ENCODE data around the gene EXOC1L. TPM values are rescaled to one million over a fixed set of nuclear protein-coding genes. Genes with fewer than 3 reads are reported as not detected.

The EXOC1L gene
- total RNA-seq, 4 donors from 2014 or later = not detected

DNA sequence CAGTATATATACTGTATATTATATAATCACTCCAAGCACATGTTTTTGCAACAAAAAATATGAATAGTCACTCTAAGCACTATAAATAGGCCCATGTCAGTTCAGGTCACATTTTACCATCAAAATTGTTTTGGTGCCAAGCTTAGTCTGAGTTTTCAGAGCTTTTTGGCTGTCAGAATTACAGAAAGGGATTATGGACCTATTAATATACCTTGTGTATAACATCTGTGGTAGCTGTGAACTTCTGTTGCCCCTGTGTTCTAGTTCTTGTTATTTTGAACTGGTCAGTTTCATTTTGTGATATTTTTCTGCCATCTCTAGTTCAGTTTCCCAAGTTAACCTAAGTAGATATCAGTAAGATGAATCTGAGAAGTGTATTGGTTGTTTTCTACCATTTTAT lies 56.8 kb downstream of the EXOC1L start:
- no peak overlapping the region for H3K27ac ChIP-seq
- H3K36me3 ChIP-seq = peaks cover 68% of the 10 kb centered on the region
- no peak overlapping the region for H3K4me3 ChIP-seq
- DNase-seq (ENCODE audit: low spot score in 2 of 2) = no peak
- no peaks in the 10 kb centered on the region for H3K27me3 ChIP-seq
- no peak for TF ChIP-seq POLR2AphosphoS5 (IDR thresholded peaks at IDR 0.05)
- TF ChIP-seq CTCF (IDR thresholded peaks at IDR 0.05) = no peak
- no peak for TF ChIP-seq EP300 (IDR thresholded peaks at IDR 0.05)
- no peak for TF ChIP-seq POLR2A (IDR thresholded peaks at IDR 0.05)
- H3K9me3 ChIP-seq = no peaks in the 10 kb centered on the region
- no peaks in the 10 kb centered on the region for H3K4me1 ChIP-seq

GRCh38 chr4:55879224-55879623 lies 59.6 kb downstream of the EXOC1L start:
- H3K9me3 ChIP-seq = no peaks in the 10 kb centered on the region
- WGBS = 87% methylated on average over 3 of the region's 3 CpGs
- H3K27me3 ChIP-seq = no peaks in the 10 kb centered on the region
- H3K4me3 ChIP-seq = no peak overlapping the region
- H3K36me3 ChIP-seq = peaks cover 57% of the 10 kb centered on the region
- H3K27ac ChIP-seq = no peak overlapping the region
- no peaks in the 10 kb centered on the region for H3K4me1 ChIP-seq
- no peak for DNase-seq (ENCODE audit: low spot score in 2 of 2)
- TF ChIP-seq EP300 (IDR thresholded peaks at IDR 0.05) (no peak), POLR2AphosphoS5 (IDR thresholded peaks at IDR 0.05) (no peak), CTCF (IDR thresholded peaks at IDR 0.05) (no peak), POLR2A (IDR thresholded peaks at IDR 0.05) (no peak)

- Histone ChIP-seq H3K27me3 (no peaks in the 10 kb centered on the region), H3K27ac (no peak overlapping the region), H3K4me3 (no peak overlapping the region), H3K9me3 (no peaks in the 10 kb centered on the region), H3K4me1 (no peaks in the 10 kb centered on the region), H3K36me3 (peaks cover 42% of the 10 kb centered on the region)
- DNase-seq (ENCODE audit: low spot score in 2 of 2) = no peak
- WGBS = 100% methylated on average over 3 of the region's 3 CpGs
- TF ChIP-seq POLR2A (IDR thresholded peaks at IDR 0.05) (no peak), CTCF (IDR thresholded peaks at IDR 0.05) (no peak), POLR2AphosphoS5 (IDR thresholded peaks at IDR 0.05) (no peak), EP300 (IDR thresholded peaks at IDR 0.05) (no peak)
Observed at GRCh38 chr4:55880652-55881280, 61.2 kb downstream of the EXOC1L start.

DNA sequence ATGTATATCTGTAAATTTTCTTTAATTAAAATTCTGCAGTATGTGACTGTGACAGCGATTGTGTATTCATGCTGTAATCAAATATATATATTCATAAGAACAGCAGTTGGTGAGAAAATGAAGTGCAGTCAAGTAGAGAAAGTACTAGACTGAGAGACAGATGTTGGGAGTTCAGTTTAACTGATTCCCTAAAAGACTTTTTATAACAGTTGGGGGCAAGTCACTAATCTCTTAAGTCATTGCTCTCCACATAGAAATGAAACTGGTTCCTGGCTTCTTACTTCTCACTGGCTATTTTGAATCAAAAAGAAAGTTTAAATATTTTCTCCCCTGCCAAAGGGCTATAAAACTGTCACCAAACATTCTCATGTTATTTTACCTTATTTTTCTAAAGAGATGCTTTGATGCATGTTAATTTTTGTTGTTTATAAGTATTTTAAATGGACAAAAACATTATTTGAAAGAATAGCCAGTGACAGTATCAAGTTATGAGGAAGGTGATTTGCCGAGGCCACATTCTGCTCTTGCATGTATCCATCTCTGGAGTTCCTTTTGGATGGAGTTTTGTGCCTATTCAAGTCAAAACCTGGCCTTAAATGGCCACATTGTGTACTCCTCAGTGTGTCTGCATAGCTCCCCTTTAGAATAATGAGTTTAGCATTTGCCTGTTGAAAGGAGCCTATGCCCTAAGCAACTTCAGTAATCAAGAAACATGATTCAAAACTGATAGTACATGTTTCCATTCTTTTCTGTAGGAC lies 64.7 kb downstream of the EXOC1L start:
- TF ChIP-seq CTCF (IDR thresholded peaks at IDR 0.05) (no peak), EP300 (IDR thresholded peaks at IDR 0.05) (no peak)
- 87% methylated on average over 2 of the region's 2 CpGs for WGBS
- Histone ChIP-seq H3K36me3 (peaks cover 21% of the 10 kb centered on the region), H3K9me3 (no peaks in the 10 kb centered on the region), H3K4me3 (no peak overlapping the region), H3K27ac (no peak overlapping the region), H3K4me1 (no peaks in the 10 kb centered on the region), H3K27me3 (no peaks in the 10 kb centered on the region)
- DNase-seq (ENCODE audit: low spot score in 2 of 2) = no peak

DNA sequence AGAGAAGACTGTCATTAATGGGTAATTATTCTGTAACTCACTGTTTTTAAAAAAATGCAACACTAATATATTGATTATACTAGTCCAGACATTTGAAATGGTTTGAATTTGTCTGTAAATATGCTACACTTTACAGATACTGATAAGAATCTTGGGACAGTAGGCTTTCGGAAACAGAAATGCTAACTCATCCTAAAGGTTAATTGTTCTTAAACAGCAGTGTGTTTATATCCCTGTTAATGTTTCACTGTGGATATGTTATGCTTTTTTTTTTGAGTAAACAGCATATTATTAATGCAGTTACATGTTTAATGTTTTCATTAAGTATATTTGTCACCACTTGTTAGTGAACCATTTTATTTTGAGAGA lies 65.2 kb downstream of the EXOC1L start:
- WGBS = 73% methylated on average over 1 of the region's 1 CpG
- H3K27me3 ChIP-seq = no peaks in the 10 kb centered on the region
- no peak overlapping the region for H3K4me3 ChIP-seq
- DNase-seq (ENCODE audit: low spot score in 2 of 2) = no peak
- TF ChIP-seq POLR2A (IDR thresholded peaks at IDR 0.05) = no peak
- TF ChIP-seq POLR2AphosphoS5 (IDR thresholded peaks at IDR 0.05) = no peak
- no peak for TF ChIP-seq EP300 (IDR thresholded peaks at IDR 0.05)
- TF ChIP-seq CTCF (IDR thresholded peaks at IDR 0.05) = no peak
- no peaks in the 10 kb centered on the region for H3K9me3 ChIP-seq
- H3K36me3 ChIP-seq = peaks cover 20% of the 10 kb centered on the region
- H3K27ac ChIP-seq = no peak overlapping the region
- H3K4me1 ChIP-seq = no peaks in the 10 kb centered on the region
